GF-D8 (cell line): Measurements from ENCODE around the gene LRMDA.
"Not testable (repeated sequence)": the region's sequence is repeated elsewhere in the genome, so short reads cannot be mapped to it uniquely, and the experiment has no call there.

ENCODE experiments used
- DNase-seq: peaks from one replicate; lab custom pipeline; 2025; lab: John Stamatoyannopoulos, UW

LRMDA gene

GRCh38 chr10:75589895-75590654, 158.7 kb downstream of the LRMDA start:
- DNase-seq = no peak

GRCh38 chr10:75592151-75592787, 160.8 kb downstream of the LRMDA start:
- no peak for DNase-seq

DNA sequence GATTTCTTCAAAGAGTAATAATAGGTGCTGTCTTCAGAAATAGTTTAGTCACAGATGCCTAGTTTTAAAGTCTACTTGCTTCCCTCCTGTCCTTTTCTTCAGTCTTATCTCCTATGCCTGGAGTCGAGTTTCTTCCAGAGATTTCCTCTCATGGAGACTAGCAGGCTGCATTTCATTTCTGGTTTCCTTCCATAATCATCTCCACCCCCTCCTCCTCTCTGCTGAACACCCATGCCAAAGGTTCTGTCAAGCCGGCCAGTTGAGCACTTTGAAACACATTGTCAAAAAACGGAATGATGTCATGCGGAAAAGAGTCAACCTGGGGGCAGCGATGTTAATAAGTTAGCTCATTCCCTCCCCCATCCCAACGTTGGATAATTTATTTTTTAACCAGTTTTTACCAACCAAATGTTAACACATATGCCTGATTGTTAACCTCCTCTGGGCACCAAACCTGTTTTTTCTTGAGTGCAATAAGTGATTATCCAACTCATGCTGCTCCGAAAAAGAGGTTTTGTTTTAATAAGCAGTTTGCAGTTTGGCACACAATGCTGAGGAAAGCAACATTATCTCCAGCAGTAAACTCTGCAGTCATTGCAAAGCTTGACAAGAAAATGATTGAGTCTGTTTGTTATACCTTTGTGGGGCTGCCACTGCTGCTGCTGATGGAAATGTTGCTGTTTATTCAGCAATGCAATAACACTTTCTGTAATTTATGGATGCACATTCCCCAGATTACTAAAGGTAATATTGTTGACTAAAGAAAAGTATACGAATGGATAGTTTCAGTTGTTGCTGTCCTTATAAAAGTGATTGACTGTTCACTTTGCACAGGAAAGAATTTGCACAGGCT, 161.6 kb downstream of the LRMDA start:
- no peak for DNase-seq

GRCh38 chr10:75593692-75594556, 162.5 kb downstream of the LRMDA start:
- no peak for DNase-seq

DNA sequence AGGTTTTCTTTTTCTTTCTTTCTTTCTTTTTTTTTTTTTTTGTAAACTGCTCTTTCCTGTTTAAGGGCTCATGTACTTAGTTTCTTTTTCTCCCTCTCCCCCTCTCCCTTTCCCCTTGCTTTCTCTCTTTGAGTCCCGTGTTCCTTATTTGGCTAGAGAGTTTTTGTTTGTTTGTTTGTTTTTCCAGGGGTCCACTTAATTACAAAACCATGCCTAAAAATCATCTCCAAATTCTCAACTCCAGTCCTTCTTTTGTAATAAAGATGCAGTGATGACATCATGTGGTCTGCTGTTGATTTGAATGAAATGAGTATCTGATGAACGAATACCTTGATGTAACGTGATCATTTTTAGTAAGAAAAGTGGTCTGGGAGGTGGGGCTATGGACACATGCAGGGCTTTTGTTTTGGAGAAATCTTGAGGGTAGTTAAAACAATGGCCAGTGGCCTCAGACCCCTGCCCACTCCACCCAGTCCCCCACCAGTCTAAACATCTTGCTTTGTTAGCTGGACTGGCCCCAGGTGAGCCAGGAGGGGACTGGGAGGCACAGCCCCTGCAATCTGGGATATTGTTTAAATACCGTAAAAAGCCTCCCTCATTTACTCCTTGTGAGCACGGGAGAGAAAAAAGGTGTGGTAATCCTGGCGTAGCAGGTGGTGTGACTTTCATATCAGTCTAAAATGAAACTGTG, 165.7 kb downstream of the LRMDA start:
- DNase-seq = no peak

DNA sequence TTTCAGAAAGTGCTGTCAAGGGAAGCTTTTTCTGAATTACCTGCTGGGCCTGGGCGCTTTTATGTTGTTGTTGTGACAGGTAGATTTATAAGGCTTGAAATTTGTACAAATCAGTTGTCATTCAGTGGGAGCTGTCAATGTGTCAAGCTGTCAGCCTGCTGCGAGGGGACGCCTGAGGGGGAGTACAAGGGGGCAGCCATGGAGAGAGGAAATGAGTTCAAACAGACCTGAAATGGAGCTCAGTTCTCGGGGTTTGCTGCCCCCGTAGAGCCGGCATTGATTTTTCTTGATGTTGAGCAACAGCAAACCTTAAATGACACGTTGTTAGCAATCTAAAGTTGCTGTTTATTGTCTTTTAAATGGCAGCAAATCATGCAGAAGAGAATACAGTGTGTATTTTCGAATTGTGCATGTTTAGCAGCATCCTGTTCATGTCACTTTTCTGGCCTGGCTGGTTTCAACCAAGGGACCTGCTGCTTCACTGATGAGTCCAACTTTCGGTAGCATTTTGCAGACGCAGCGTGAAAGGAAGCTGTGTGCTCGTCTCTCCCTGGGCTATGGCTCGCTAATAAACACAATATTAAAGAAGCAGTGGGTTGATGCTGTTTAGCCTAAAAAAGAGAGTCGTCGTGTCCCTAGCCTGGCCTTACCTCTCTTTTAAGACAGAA, 166.5 kb downstream of the LRMDA start:
- DNase-seq = no peak

DNA sequence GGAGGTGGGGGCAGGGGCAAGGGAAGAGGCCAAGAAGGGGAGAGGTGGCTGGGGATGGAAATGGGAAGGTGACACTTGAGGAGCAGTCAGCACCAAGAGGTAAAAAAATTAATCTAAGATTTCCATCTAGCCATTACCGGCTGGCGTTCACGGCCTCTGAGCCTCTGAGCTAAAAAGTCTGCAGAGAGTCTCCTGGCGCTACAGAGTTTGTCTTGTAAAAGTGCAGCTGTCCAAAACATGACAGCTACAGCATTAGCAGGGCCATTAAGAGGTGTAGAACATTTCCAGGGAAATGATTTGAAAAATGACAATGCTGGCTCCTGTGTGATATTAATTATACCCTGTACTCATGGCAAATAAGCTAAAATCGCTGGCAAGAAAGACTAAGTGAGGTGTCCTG, 167.6 kb downstream of the LRMDA start:
- DNase-seq = no peak

- no peak for DNase-seq
Measured at GRCh38 chr10:75599875-75600648, 168.6 kb downstream of the LRMDA start.

- DNase-seq = no peak
Measured at GRCh38 chr10:75600833-75601232, 169.4 kb downstream of the LRMDA start.

DNA sequence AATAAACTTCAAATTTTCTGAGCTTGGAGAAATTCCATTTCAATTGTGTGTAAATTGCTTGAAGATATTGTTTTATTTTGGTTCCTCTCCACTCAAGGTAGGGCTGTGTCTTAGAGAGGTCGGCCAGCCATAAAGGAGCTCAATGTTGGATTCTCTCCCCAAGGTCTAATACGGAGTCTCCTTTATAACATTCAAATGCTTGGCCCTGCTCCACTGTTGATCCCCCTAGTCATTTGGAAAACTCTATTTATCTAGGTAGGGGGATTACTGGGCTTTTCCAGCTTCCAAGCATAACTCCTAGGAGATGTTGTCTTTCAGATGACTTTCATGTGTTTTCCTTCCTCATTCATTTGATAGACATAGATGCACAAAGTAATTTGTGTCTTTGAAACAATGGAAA, 170.9 kb downstream of the LRMDA start:
- no peak for DNase-seq

GRCh38 chr10:75605096-75605495, 173.7 kb downstream of the LRMDA start:
- DNase-seq = no peak

DNA sequence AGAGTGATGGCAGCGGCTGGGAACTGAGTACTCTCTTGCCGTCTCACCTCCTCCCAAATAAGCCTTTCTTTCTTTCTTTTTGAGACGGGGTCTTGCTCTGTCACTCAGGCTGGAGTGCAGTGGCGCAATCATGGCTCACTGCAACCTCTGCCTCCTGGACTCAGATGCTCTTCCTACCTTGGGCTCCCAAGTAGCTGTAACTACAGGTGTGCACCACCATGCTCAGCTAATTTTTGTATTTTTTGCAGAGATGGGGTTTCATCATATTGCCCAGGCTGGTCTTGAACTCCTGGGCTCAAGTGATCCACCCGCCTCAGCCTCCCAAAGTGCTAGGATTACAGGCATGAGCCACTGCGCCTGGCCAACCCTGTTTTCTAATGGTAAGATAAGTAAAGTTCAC, 174.4 kb downstream of the LRMDA start:
- DNase-seq = not testable (repeated sequence)

DNA sequence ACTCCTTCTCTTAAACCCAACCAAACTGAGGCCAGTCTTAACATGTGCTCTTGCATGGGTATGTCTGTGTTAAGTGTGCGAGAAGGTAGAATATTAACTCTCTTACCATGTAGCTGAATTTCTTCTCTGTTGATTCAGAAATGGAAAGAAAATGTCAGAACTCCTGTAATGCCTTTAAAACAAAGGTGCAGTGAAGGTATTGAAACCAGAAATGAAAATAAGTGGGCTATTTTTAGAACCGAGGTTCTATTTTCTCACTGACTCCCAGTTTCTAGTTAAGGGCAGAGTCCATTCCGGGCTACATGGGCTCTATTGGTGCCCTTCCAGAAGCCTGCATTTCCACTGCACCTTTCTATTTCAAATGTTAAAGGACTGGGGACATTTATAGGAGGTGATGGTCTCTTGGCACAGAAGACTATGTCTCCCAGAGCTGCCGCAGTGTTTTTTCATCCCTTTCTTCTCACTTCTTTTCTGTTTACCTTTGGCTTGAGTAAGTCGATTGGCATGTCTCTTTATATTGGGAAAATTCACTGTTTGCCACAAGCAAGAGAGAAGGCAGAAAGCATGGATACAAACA, 174.9 kb downstream of the LRMDA start:
- no peak for DNase-seq

- no peak for DNase-seq
Measured at GRCh38 chr10:75607576-75607975, 176.2 kb downstream of the LRMDA start.

DNA sequence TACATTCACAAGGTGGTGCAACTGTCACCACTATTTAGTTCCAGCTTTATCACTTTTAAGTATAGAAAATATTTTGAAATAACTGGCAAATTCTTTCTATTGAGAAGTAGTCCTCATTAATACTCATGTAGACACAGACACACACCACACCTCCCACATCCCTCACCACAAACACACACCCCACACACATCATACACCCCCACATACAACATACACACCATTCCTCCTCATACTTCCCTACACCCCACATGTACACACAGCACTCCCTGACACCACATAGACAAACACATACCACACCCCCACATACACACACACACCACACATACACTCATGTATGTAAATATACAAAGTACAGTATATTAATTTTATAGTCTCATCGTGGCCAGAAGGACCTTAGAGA, 178.8 kb downstream of the LRMDA start:
- DNase-seq = no peak

- no peak for DNase-seq
Measured at GRCh38 chr10:75611172-75611992, 180.0 kb downstream of the LRMDA start.

GRCh38 chr10:75611993-75612372, 180.6 kb downstream of the LRMDA start:
- DNase-seq = no peak

GRCh38 chr10:75612904-75613684, 181.7 kb downstream of the LRMDA start:
- peak; percentile 92 for DNase-seq
